ENCODE data around the gene UCMA. TPM values are rescaled to one million over a fixed set of nuclear protein-coding genes. Genes with fewer than 3 reads are reported as not detected.

The UCMA gene
- total RNA-seq, 1 donor from 2014 or later: not detected

- DNase-seq (ENCODE audit: low spot score in 2 of 2, unreplicated experiment in 2 of 2): no peak
- Mint-ChIP-seq H3K4me1 (peaks cover 6% of the 10 kb centered on the region), H3K27me3 (ENCODE audit: low read depth) (no peaks in the 10 kb centered on the region), H3K4me3 (no peak overlapping the region), H3K36me3 (no peaks in the 10 kb centered on the region), H3K27ac (peak overlapping the region; percentile 53), H3K9me3 (no peaks in the 10 kb centered on the region)
- no peak for TF ChIP-seq CTCF (IDR thresholded peaks at IDR 0.05; ENCODE audit: unreplicated experiment)
Measured at GRCh38 chr10:13270877-13271551, 36.8 kb upstream of the UCMA start.

- no peak for TF ChIP-seq CTCF (IDR thresholded peaks at IDR 0.05; ENCODE audit: unreplicated experiment)
- Mint-ChIP-seq H3K4me1 (peaks cover 6% of the 10 kb centered on the region), H3K27ac (peak overlapping the region; percentile 2), H3K36me3 (no peaks in the 10 kb centered on the region), H3K9me3 (no peaks in the 10 kb centered on the region), H3K4me3 (no peak overlapping the region), H3K27me3 (ENCODE audit: low read depth) (peaks cover 1% of the 10 kb centered on the region)
- DNase-seq (ENCODE audit: low spot score in 2 of 2, unreplicated experiment in 2 of 2): no peak
Measured at GRCh38 chr10:13268841-13269240, 34.7 kb upstream of the UCMA start.

- H3K27ac Mint-ChIP-seq: no peak overlapping the region
- no peak for DNase-seq (ENCODE audit: low spot score in 2 of 2, unreplicated experiment in 2 of 2)
- H3K27me3 Mint-ChIP-seq (ENCODE audit: low read depth): peaks cover 3% of the 10 kb centered on the region
- H3K4me3 Mint-ChIP-seq: no peak overlapping the region
- H3K9me3 Mint-ChIP-seq: peaks cover under 1% of the 10 kb centered on the region
- H3K36me3 Mint-ChIP-seq: no peaks in the 10 kb centered on the region
- no peak for TF ChIP-seq CTCF (IDR thresholded peaks at IDR 0.05; ENCODE audit: unreplicated experiment)
- H3K4me1 Mint-ChIP-seq: peaks cover 6% of the 10 kb centered on the region
Measured at GRCh38 chr10:13268310-13268709, 34.1 kb upstream of the UCMA start.

GRCh38 chr10:13263591-13263990 is 29.4 kb upstream of the UCMA start:
- Mint-ChIP-seq H3K9me3 (peaks cover 11% of the 10 kb centered on the region), H3K4me1 (no peaks in the 10 kb centered on the region), H3K27ac (no peak overlapping the region), H3K36me3 (no peaks in the 10 kb centered on the region), H3K27me3 (ENCODE audit: low read depth) (peaks cover 6% of the 10 kb centered on the region), H3K4me3 (no peak overlapping the region)
- TF ChIP-seq CTCF (IDR thresholded peaks at IDR 0.05; ENCODE audit: unreplicated experiment): no peak
- DNase-seq (ENCODE audit: low spot score in 2 of 2, unreplicated experiment in 2 of 2): no peak

- no peak for TF ChIP-seq CTCF (IDR thresholded peaks at IDR 0.05; ENCODE audit: unreplicated experiment)
- no peaks in the 10 kb centered on the region for H3K4me1 Mint-ChIP-seq
- H3K9me3 Mint-ChIP-seq: peaks cover 15% of the 10 kb centered on the region
- H3K36me3 Mint-ChIP-seq: no peaks in the 10 kb centered on the region
- H3K4me3 Mint-ChIP-seq: no peak overlapping the region
- no peak for DNase-seq (ENCODE audit: low spot score in 2 of 2, unreplicated experiment in 2 of 2)
- no peak overlapping the region for H3K27ac Mint-ChIP-seq
- peaks cover 6% of the 10 kb centered on the region for H3K27me3 Mint-ChIP-seq (ENCODE audit: low read depth)
Measured at GRCh38 chr10:13262433-13262832, 28.3 kb upstream of the UCMA start.
